Panc1 (cell line): ENCODE data around the gene TMEM115. TPM values are rescaled to one million over a fixed set of nuclear protein-coding genes. Genes with fewer than 3 reads are reported as not detected.

Experiments used
- ATAC-seq: fragments of 200-7000 bp; cut with Tn5 transposase; 2 replicates; pipeline ENCODE4 v1.9.1; 2020; ENCODE audit warnings: mild to moderate bottlenecking, moderate library complexity
- BruUV-seq: library from RNA; stranded (reverse); fragments of 400-500 nt; replicated peaks from 2 replicates; lab custom pipeline; 2021; lab: Mats Ljungman, UMichigan
- CTCF ChIA-PET: fragments of 300-600 bp; sonication (Branson Sonifier 250); formaldehyde crosslinking; loops from one replicate; lab custom pipeline; 2022; ENCODE audit warnings: antibody characterized with exemption; lab: Charles Lee
- POLR2A ChIA-PET: fragments of 300-600 bp; sonication (Branson Sonifier 250); formaldehyde crosslinking; loops from one replicate; lab custom pipeline; 2022; ENCODE audit warnings: antibody characterized with exemption; lab: Charles Lee
- DNase-seq: peaks from one replicate; pipeline ENCODE4 v3.0.0-alpha.2; 2010; ENCODE audit warnings: low read depth, low spot score
- H3K27ac ChIP-seq: 2 replicates; pipeline ENCODE4 v1.5.1; 2011; ENCODE audit warnings: mild to moderate bottlenecking, low read length, inconsistent platforms
- H3K27me3 ChIP-seq: fragments of 200-500 bp; sonication (Bioruptor generic); 2 replicates; pipeline ENCODE4 v1.6.0; 2014; ENCODE audit warnings: low read length, inconsistent platforms; ENCODE audit not compliant: control insufficient read depth, insufficient read depth
- H3K36me3 ChIP-seq: fragments of 200-500 bp; sonication (Bioruptor generic); 2 replicates; pipeline ENCODE4 v1.5.1; 2014; ENCODE audit warnings: inconsistent platforms, mild to moderate bottlenecking, low read length, moderate library complexity; ENCODE audit not compliant: control insufficient read depth, insufficient read depth
- H3K4me1 ChIP-seq: 2 replicates; pipeline ENCODE4 v1.5.1; 2011; ENCODE audit warnings: inconsistent platforms, mild to moderate bottlenecking, low read length, moderate library complexity; ENCODE audit not compliant: control insufficient read depth, insufficient read depth
- H3K4me3 ChIP-seq, 2 experiments: 2 replicates each; pipeline ENCODE4 v1.5.1; 2011 to 2012; ENCODE audit warnings: low read depth in 2 of 2, low read length in 2 of 2, mild to moderate bottlenecking in 2 of 2, inconsistent platforms in 1 of 2, moderate library complexity in 1 of 2
- H3K9me3 ChIP-seq: fragments of 200-500 bp; sonication (Bioruptor generic); 2 replicates; pipeline ENCODE4 v1.5.1; 2014; ENCODE audit warnings: low read depth, mild to moderate bottlenecking, inconsistent platforms, low read length, moderate library complexity; ENCODE audit not compliant: control insufficient read depth, insufficient read depth
- POLR2AphosphoS5 ChIP-seq: IDR thresholded peaks from 2 replicates; pipeline ENCODE4 v1.6.1; 2012; ENCODE audit warnings: mild to moderate bottlenecking, low read depth, low read length, moderate library complexity
- SIN3A ChIP-seq: IDR thresholded peaks from 2 replicates; pipeline ENCODE4 v1.6.1; 2012; ENCODE audit warnings: low read depth, mild to moderate bottlenecking, low read length, moderate library complexity, borderline replicate concordance; ENCODE audit not compliant: insufficient read depth
- TCF7L2 ChIP-seq: IDR thresholded peaks from 2 replicates; pipeline ENCODE4 v1.6.1; 2011; ENCODE audit warnings: mild to moderate bottlenecking, low read depth, low read length, inconsistent platforms
- in situ Hi-C: cut with HindIII; loops from 2 replicates; pipeline ENCODE4 v1.10.0; 2016; ENCODE audit warnings: low sequenced_read_pairs, low pct_unique_long_range_greater_than_20kb
- intact Hi-C: fragments of 100-400 bp; cut with micrococcal nuclease; formaldehyde crosslinking; loops from one replicate; pipeline ENCODE4 v1.10.0; 2022; ENCODE audit not compliant: unreplicated experiment
- total RNA-seq: library from RNA; stranded (reverse); gene quantifications from one replicate; pipeline ENCODE4 v1.2.1, GENCODE V29; 2021; ENCODE audit not compliant: unreplicated experiment
- TF ChIP-seq, protein P1 (sequence below), 2 experiments: IDR thresholded peaks; 2 replicates each; pipeline ENCODE4 v1.6.1; 2011 to 2012; ENCODE audit warnings: low read depth in 2 of 2, control low read depth in 1 of 2, low read length in 1 of 2, mild to moderate bottlenecking in 1 of 2, moderate library complexity in 1 of 2; ENCODE audit not compliant: insufficient read depth in 1 of 2
- TF ChIP-seq, protein P2 (sequence below): fragments of 450-650 bp; IDR thresholded peaks from 2 replicates; pipeline ENCODE4 v1.5.1; 2017; ENCODE audit warnings: mild to moderate bottlenecking

The TMEM115 gene
- total RNA-seq, 1 experiment from 2014 or later, result 30.2 TPM

DNA sequence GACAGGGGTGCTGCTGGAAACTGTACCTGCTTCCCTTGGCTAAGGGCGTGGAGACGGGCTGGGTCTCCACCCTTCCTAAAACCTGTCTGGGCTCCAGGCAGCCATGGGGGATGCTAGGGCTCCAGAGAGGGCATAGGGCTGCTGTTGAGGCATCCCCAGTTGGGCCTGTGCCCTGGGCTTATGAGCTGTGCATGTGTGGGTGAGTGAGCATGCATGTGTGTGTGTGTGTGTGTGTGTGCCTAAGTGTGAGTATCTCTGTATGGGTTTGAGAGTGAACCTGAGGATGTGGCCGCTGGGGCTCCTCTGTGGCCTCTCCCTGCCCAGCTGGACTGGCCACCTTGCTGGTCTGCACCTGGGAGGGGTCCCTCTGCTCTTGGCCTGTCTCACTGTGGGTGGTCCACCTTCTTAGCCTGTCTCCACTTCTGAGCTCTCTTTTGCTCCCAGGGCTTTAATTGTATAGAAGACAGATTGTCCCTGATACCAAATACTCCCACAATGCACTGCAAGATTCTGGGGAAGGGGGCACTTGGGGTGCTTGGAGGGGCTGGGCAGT is 11.9 kb upstream of the TMEM115 start:
- no TSS peak for BruUV-seq
- ATAC-seq, result no peak
- H3K27ac ChIP-seq, result no peak overlapping the region
- TF ChIP-seq, protein P1, sequence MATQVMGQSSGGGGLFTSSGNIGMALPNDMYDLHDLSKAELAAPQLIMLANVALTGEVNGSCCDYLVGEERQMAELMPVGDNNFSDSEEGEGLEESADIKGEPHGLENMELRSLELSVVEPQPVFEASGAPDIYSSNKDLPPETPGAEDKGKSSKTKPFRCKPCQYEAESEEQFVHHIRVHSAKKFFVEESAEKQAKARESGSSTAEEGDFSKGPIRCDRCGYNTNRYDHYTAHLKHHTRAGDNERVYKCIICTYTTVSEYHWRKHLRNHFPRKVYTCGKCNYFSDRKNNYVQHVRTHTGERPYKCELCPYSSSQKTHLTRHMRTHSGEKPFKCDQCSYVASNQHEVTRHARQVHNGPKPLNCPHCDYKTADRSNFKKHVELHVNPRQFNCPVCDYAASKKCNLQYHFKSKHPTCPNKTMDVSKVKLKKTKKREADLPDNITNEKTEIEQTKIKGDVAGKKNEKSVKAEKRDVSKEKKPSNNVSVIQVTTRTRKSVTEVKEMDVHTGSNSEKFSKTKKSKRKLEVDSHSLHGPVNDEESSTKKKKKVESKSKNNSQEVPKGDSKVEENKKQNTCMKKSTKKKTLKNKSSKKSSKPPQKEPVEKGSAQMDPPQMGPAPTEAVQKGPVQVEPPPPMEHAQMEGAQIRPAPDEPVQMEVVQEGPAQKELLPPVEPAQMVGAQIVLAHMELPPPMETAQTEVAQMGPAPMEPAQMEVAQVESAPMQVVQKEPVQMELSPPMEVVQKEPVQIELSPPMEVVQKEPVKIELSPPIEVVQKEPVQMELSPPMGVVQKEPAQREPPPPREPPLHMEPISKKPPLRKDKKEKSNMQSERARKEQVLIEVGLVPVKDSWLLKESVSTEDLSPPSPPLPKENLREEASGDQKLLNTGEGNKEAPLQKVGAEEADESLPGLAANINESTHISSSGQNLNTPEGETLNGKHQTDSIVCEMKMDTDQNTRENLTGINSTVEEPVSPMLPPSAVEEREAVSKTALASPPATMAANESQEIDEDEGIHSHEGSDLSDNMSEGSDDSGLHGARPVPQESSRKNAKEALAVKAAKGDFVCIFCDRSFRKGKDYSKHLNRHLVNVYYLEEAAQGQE (IDR thresholded peaks at IDR 0.05; ENCODE audit: insufficient read depth in 1 of 2, low read depth in 2 of 2, low read length in 1 of 2), result no peak
- TF ChIP-seq, protein P2, sequence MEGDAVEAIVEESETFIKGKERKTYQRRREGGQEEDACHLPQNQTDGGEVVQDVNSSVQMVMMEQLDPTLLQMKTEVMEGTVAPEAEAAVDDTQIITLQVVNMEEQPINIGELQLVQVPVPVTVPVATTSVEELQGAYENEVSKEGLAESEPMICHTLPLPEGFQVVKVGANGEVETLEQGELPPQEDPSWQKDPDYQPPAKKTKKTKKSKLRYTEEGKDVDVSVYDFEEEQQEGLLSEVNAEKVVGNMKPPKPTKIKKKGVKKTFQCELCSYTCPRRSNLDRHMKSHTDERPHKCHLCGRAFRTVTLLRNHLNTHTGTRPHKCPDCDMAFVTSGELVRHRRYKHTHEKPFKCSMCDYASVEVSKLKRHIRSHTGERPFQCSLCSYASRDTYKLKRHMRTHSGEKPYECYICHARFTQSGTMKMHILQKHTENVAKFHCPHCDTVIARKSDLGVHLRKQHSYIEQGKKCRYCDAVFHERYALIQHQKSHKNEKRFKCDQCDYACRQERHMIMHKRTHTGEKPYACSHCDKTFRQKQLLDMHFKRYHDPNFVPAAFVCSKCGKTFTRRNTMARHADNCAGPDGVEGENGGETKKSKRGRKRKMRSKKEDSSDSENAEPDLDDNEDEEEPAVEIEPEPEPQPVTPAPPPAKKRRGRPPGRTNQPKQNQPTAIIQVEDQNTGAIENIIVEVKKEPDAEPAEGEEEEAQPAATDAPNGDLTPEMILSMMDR, result no peak
- no peak for TF ChIP-seq POLR2AphosphoS5
- TF ChIP-seq SIN3A, result no peak
- TF ChIP-seq TCF7L2, result no peak
- no peaks in the 10 kb centered on the region for H3K9me3 ChIP-seq
- intact Hi-C loops (loop anchor here (10.0 kb wide), 1 partner anchor 174 kb away; no protein-coding TSS in a partner anchor), in situ Hi-C loops (no loop called here)
- no peak overlapping the region for H3K4me3 ChIP-seq
- ChIA-PET POLR2A (interaction anchor here (0.6 kb wide), 1 partner anchor 32 kb away, joined by 14 read pairs; no protein-coding TSS in a partner anchor), CTCF (interaction anchor here (1.0 kb wide), 1 partner anchor 171 kb away, joined by 4 read pairs; no protein-coding TSS in a partner anchor)
- no peaks in the 10 kb centered on the region; the same call in 1 of the 2 replicates for H3K4me1 ChIP-seq
- H3K27me3 ChIP-seq, result no peaks in the 10 kb centered on the region
- no peaks in the 10 kb centered on the region for H3K36me3 ChIP-seq
- DNase-seq, result no peak

DNA sequence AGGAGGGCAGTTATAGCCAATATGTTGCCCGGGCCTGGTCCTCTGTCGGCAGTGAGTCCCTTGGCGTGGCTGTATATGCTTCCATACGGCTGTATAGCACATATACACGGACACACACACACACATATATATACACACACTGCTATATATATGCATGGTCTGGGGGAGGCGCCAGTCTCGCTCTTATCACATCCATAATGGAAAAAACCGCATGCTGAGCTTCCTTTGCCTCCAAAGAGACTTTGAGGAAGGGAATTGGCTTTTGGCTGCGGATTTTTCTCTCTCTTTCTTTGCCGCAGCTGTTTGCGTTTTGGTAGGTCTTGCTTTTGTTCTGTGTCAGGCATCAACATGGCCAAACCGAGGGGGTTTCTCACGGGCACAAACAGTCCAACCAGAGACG is 11.3 kb upstream of the TMEM115 start:
- DNase-seq (no peak), ATAC-seq (no peak)
- Histone ChIP-seq H3K27ac (no peak overlapping the region), H3K9me3 (no peaks in the 10 kb centered on the region), H3K27me3 (no peaks in the 10 kb centered on the region), H3K4me1 (no peaks in the 10 kb centered on the region; the same call in 1 of the 2 replicates), H3K4me3 (no peak overlapping the region), H3K36me3 (no peaks in the 10 kb centered on the region)
- TF ChIP-seq, protein P1 (IDR thresholded peaks at IDR 0.05; ENCODE audit: insufficient read depth in 1 of 2, low read depth in 2 of 2, low read length in 1 of 2), result no peak
- in situ Hi-C loops (no loop called here), intact Hi-C loops (loop anchor here (10.0 kb wide), 1 partner anchor 174 kb away; no protein-coding TSS in a partner anchor)
- no TSS peak for BruUV-seq
- ChIA-PET POLR2A (no interaction called here), CTCF (interaction anchor here (0.6 to 1.0 kb wide), 3 partner anchors 102 to 189 kb away, joined by 3 to 6 read pairs (median 4); no protein-coding TSS in a partner anchor)
